Activated CD4-positive, alpha-beta memory T cell treated with anti-CD3 and anti-CD28 coated beads, Interleukin-2, amount 10 ng/mL, durations not matched to agents 7 days and 5 days (primary cell): ENCODE data around the gene FPGS. TPM values are rescaled to one million over a fixed set of nuclear protein-coding genes. Genes with fewer than 3 reads are reported as not detected.
"Not testable (repeated sequence)": the region's sequence is repeated elsewhere in the genome, so short reads cannot be mapped to it uniquely, and the experiment has no call there.

Experiments used
- CTCF ChIA-PET: fragments of 350-600 bp; sonication (Branson Sonifier 250); formaldehyde crosslinking; loops from one replicate; lab custom pipeline; 2021; ENCODE audit warnings: antibody characterized with exemption, inconsistent platforms; lab: Charles Lee
- POLR2A ChIA-PET: fragments of 350-600 bp; sonication (Branson Sonifier 250); formaldehyde crosslinking; loops from one replicate; lab custom pipeline; 2021; ENCODE audit warnings: antibody characterized with exemption; lab: Charles Lee
- DNase-seq: peaks from one replicate; pipeline ENCODE4 v3.0.0-alpha.2; 2020
- H3K27ac Mint-ChIP-seq: one replicate; pipeline ENCODE4 v1.8.0; 2021; ENCODE audit warnings: mild to moderate bottlenecking, mixed read lengths
- H3K27me3 Mint-ChIP-seq: one replicate; pipeline ENCODE4 v1.8.0; 2021; ENCODE audit warnings: mixed read lengths
- H3K36me3 Mint-ChIP-seq: one replicate; pipeline ENCODE4 v1.8.0; 2021; ENCODE audit warnings: low read depth, mixed read lengths
- H3K4me1 Mint-ChIP-seq: one replicate; pipeline ENCODE4 v1.8.0; 2021; ENCODE audit warnings: mixed read lengths
- H3K4me3 Mint-ChIP-seq: one replicate; pipeline ENCODE4 v1.8.0; 2021; ENCODE audit warnings: mild to moderate bottlenecking, mixed read lengths
- H3K9me3 Mint-ChIP-seq: one replicate; pipeline ENCODE4 v1.8.0; 2021; ENCODE audit warnings: mixed read lengths
- total RNA-seq, 2 experiments: library from RNA; stranded (reverse); gene quantifications; one replicate each; pipeline ENCODE4 v1.2.3, GENCODE V29; 2021

The FPGS gene
- total RNA-seq, 2 experiments from 2014 or later, result 65.6 to 65.8 TPM

DNA sequence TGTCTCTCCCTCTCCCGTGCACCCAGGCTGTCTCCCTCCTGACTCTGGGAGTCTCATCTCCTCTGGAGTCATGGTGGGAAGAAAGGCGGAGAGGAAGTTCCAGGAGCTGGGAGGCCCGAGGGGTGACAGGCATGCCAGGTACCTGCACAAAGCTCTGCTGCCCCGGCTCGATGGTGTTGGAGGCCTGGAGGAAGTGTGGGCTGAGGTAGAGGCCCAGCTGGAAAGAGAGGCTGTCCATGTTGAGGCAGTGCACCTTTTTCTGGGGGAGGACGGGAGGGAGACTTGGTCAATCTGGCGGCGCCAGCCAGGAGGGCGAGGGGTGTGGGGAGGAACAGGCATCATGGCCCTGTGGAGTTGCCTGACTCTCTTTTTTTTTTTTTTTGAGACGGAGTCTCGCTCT is 15.9 kb downstream of the FPGS start:
- DNase-seq, result no peak
- no peaks in the 10 kb centered on the region for H3K27me3 Mint-ChIP-seq
- POLR2A ChIA-PET, result interaction anchor here (1.1 kb wide), 1 partner anchor 15 kb away, joined by 3 read pairs; the partner anchor contains the start of gene FPGS
- no peak overlapping the region for H3K4me3 Mint-ChIP-seq
- H3K27ac Mint-ChIP-seq, result no peak overlapping the region
- H3K9me3 Mint-ChIP-seq, result no peaks in the 10 kb centered on the region
- peaks cover 15% of the 10 kb centered on the region for H3K36me3 Mint-ChIP-seq
- CTCF ChIA-PET, result no interaction called here
- no peaks in the 10 kb centered on the region for H3K4me1 Mint-ChIP-seq

DNA sequence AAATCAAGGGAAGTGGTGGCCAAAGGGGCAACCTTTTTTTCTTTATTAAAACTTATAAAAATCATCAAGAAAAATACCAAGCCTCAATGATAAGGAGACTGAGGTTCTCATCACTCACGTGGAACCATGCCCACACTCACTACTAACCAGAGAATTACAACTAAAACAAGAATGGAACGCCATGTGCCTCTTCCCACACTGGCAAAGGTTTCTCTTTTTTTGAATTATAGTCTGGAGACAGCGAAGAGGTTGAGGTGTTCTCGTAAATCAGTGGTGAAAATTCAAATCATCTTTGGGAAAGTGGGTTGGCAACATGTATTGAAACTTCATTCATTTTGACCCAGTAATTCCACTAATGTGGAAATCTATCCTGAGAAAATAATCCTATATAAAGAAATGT is 19.4 kb downstream of the FPGS start:
- POLR2A ChIA-PET, result no interaction called here
- no peaks in the 10 kb centered on the region for H3K9me3 Mint-ChIP-seq
- DNase-seq, result no peak
- no peaks in the 10 kb centered on the region for H3K4me1 Mint-ChIP-seq
- no peak overlapping the region for H3K4me3 Mint-ChIP-seq
- H3K27me3 Mint-ChIP-seq, result no peaks in the 10 kb centered on the region
- CTCF ChIA-PET, result no interaction called here
- H3K36me3 Mint-ChIP-seq, result peaks cover 13% of the 10 kb centered on the region
- H3K27ac Mint-ChIP-seq, result no peak overlapping the region

DNA sequence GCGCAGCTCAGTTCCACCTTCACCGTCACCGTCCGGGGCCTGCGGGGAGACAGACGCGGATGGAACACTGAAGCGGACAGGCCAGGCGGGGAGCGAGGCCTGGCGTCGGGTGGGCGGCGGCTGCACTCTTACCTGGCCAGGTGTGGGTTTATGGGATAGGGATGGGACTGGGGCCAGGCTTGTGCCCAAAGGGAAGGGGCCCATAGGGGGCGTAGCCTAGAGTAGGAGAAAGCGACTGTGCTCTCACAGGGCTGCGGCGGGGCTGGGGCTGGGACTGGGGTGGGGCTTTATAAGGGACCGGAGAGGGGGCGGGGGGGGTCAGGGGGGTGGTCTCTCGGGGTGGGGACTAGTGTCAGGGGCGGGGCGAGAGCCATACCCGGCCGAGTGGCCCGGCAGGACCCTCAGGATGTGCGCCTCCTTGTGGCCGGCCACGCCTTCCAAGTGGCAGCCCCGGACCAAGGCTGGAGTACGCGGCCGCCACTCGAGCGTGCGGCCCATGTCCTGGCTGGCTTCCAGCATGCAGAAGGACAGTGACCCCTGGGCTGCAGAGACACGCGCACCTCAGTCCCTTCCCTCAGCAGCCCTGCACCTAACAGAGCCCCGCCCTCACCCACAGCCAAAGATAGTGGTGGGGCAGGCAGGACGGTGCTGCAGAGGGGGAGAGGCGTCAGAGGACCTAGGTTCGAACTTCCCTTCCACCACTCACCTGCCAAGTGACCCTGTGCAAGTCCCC is 22.8 kb downstream of the FPGS start:
- Mint-ChIP-seq H3K4me3 (no peak overlapping the region), H3K9me3 (no peaks in the 10 kb centered on the region), H3K27me3 (no peaks in the 10 kb centered on the region), H3K4me1 (no peaks in the 10 kb centered on the region), H3K27ac (no peak overlapping the region), H3K36me3 (no peaks in the 10 kb centered on the region)
- ChIA-PET CTCF (interaction anchor here (0.9 to 1.0 kb wide), 2 partner anchors 20 to 91 kb away, joined by 4 to 5 read pairs; partner anchors contain the start of gene TOR2A), POLR2A (no interaction called here)
- no peak for DNase-seq

DNA sequence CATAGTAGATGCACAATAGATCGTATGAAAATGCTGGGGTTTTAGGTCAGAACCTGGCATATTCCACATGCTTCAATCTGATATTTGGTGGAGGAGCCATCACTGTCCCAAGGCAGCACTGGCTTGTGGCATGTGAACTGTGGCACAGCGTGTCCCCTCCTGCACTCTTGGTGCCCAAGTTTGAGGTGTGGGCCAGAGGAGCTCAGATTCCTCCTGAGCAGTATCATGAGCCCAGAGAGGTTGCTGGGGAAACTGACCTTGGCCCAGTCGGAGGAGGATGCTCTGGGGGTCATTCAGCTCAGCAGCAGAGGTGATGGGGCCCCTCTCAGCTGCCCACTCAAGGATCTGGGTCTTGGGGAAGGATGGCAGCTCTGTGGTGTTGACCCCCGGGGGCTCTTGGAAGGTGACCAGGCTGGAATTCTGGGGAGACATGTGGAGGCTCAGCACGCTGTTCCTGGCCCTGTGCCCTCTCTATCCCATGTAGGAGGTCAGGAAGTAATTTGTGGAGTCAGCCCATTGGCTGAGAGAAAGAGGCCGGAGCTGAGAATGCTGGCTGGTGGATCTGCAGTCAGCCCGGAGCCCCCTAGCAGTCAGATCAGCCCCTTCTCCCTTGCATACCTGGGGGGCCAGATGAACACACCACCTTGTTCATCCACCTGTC is 23.7 kb downstream of the FPGS start:
- no peaks in the 10 kb centered on the region for H3K27me3 Mint-ChIP-seq
- no peak for DNase-seq
- H3K36me3 Mint-ChIP-seq, result no peaks in the 10 kb centered on the region
- POLR2A ChIA-PET, result no interaction called here
- H3K4me3 Mint-ChIP-seq, result no peak overlapping the region
- no peaks in the 10 kb centered on the region for H3K4me1 Mint-ChIP-seq
- H3K27ac Mint-ChIP-seq, result no peak overlapping the region
- CTCF ChIA-PET, result interaction anchor here (1.0 kb wide), 1 partner anchor 21 kb away, joined by 4 read pairs; no protein-coding TSS in a partner anchor
- no peaks in the 10 kb centered on the region for H3K9me3 Mint-ChIP-seq

DNA sequence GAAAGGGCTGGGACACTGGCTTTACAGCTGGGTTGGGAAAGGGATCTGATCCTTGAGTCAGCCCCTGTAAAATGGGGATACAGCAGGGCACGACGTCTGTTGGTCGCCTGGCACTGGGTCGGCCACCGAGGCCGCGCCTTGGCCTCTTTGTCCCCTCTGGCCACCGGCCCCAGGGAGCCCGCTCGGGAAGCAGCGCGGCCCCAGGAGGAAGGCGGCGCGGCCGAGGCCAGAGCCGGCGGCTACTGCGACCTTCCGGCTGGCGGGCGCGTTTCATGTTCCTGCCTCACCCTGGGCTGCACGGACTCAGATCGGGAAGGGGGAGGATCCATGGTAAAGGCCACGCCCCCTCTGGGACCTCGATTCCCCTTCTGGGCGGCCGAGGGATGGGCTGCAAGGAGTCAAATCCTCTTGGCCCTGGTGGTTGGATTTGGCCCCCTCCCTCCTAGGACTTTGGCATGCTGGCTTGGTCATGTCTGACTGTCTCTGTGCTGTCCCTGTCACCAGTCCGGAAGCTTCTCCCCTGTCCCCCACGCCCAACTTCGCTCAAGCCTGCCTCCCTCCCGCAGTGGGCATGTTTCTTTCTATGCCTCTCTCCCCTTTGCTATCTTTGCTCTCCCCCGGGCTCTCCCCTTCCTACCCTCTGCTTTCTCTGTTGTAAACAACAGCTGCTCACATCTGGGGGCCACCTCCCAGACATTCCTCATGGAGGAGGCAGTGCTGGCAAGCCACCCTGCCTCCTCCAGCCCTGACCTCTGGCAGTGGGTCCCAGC is 25.8 kb downstream of the FPGS start:
- Mint-ChIP-seq H3K4me3 (no peak overlapping the region), H3K4me1 (peaks cover 4% of the 10 kb centered on the region), H3K27me3 (no peaks in the 10 kb centered on the region), H3K9me3 (no peaks in the 10 kb centered on the region), H3K36me3 (no peaks in the 10 kb centered on the region), H3K27ac (no peak overlapping the region)
- POLR2A ChIA-PET, result no interaction called here
- no peak for DNase-seq
- CTCF ChIA-PET, result no interaction called here

DNA sequence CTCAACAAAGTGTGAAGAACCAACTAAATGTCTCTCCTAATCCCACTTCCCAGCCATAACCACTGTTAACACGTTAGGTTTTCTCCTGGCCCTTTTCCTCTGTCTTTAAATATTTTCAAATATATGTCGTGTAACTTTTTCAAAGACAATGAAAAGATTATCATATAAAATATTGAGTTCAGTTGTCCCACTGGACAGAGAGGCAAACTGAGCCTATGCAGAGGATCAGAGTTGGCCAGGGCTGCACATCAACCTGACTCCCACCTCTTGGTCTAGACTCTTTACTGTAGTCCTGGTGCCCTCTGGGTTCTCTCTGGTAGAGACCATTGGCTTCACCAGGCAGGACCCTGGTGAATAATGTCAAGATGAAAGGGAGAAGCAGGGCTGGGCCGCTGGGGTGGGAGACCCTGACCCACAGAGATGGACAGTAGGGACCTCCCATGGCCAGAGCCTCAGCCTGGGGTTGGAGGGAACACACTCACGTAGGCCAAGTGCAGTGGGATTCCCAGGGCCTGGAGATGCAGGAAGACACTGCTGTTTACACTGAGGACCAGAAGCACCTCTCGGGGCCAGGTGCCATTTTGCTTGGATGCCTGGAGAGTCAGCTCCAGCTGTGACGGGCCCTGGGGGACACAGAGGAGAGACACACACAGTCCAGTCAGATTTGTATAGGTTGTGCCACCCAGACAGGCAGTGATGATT is 26.7 kb downstream of the FPGS start:
- H3K9me3 Mint-ChIP-seq, result no peaks in the 10 kb centered on the region
- H3K27me3 Mint-ChIP-seq, result no peaks in the 10 kb centered on the region
- ChIA-PET CTCF (no interaction called here), POLR2A (no interaction called here)
- no peak for DNase-seq
- no peaks in the 10 kb centered on the region for H3K36me3 Mint-ChIP-seq
- no peak overlapping the region for H3K27ac Mint-ChIP-seq
- H3K4me1 Mint-ChIP-seq, result peaks cover 4% of the 10 kb centered on the region
- no peak overlapping the region for H3K4me3 Mint-ChIP-seq

DNA sequence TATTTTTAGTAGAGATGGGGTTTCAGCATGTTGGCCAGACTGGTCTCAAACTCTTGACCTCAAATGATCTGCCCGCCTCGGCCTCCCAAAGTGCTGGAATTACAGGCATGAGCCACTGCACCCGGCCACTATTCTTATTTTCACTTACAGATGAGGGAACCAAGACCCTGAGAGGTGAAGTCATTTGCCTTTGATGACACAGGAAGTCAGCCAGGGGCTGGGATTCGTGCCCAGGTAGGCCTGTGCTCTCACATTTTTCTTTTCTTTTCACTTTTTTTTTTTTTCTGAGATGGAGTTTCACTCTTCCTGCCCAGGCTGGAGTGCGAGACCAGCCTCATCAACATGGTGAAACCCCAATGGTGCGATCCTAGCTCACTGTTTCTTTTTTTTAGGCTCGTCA is 29.6 kb downstream of the FPGS start:
- CTCF ChIA-PET, result interaction anchor here (1.0 to 1.3 kb wide), 2 partner anchors 48 to 89 kb away, joined by 5 to 6 read pairs; no protein-coding TSS in a partner anchor
- H3K9me3 Mint-ChIP-seq, result no peaks in the 10 kb centered on the region
- H3K27me3 Mint-ChIP-seq, result no peaks in the 10 kb centered on the region
- POLR2A ChIA-PET, result no interaction called here
- DNase-seq, result no peak
- no peak overlapping the region for H3K4me3 Mint-ChIP-seq
- no peaks in the 10 kb centered on the region for H3K36me3 Mint-ChIP-seq
- H3K4me1 Mint-ChIP-seq, result peaks cover 4% of the 10 kb centered on the region
- H3K27ac Mint-ChIP-seq, result no peak overlapping the region

DNA sequence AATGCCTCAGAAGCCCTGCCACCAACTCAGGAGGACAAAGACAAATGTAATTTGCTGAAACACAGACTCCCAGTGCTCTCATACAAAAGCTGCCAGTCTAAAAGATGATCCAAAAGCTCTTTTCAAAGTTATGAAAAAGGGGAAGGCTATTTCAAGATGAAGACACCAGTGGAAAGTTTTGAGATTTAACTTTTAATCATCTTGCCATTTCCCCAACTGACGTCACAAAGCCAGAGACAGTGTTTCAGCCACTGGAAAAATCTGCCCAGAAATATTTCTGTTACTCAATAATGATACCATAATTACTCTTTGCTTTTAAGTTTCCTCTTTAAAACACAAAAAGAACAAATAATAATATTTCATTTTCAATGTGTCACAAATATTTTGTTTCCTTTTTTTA is 30.9 kb downstream of the FPGS start:
- Mint-ChIP-seq H3K9me3 (no peaks in the 10 kb centered on the region), H3K4me1 (peaks cover 4% of the 10 kb centered on the region), H3K4me3 (no peak overlapping the region), H3K27me3 (no peaks in the 10 kb centered on the region), H3K36me3 (no peaks in the 10 kb centered on the region), H3K27ac (no peak overlapping the region)
- no peak for DNase-seq
- CTCF ChIA-PET, result no interaction called here
- POLR2A ChIA-PET, result no interaction called here

DNA sequence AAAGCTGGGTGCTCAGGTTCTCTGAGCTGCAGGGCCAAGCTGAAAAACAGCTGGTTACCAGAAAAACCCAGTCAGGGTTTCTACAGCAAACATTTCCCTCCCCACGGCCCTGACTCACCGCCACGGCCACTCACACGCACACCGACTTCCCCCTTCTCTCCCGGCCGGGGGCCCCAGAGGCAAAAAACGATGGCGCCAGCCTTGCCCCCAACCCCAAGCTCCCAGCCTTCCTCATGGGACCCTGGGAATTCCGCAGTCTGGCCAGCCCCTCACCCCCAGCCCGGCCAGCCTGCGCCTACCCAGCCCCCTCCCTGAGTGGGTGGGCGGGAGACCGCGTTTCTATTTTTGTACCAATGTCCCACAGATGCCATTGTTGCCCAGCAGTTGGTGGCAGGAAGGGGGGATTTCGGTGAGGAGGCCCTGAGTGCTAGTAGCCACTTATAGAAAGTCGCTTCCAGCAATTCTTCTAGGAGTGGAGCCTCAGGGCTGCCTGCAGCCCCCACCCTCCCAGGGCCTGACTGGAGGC is 33.4 kb downstream of the FPGS start:
- H3K27ac Mint-ChIP-seq, result no peak overlapping the region
- POLR2A ChIA-PET, result no interaction called here
- CTCF ChIA-PET, result interaction anchor here (2.0 kb wide), 1 partner anchor 34 kb away, joined by 10 read pairs; no protein-coding TSS in a partner anchor

DNA sequence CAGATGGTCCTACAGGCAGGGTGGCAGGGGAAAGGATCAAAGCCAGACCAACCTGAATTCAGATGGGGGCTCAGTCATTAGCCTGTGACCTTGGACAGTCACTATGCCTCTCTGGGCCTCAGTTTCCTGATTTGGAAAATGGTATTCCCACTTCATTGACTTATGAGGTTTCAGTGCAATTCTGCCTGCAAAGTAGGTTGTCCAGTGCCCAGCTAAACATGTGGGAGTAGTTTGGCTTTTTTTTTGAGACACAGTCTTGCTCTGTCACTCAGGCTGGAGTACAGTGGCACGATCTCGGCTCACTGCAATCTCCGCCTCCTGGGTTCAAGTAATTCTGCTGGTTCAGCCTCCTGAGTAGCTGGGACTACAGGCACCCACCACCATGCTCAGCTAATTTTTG is 33.9 kb downstream of the FPGS start:
- H3K9me3 Mint-ChIP-seq, H3K27me3 Mint-ChIP-seq, H3K4me1 Mint-ChIP-seq, H3K36me3 Mint-ChIP-seq, H3K4me3 Mint-ChIP-seq, DNase-seq, H3K27ac Mint-ChIP-seq, POLR2A ChIA-PET: not testable (repeated sequence)
- CTCF ChIA-PET, result interaction anchor here (2.0 kb wide), 1 partner anchor 33 kb away, joined by 10 read pairs; no protein-coding TSS in a partner anchor

More for the DNA sequence above, 33.4 kb downstream of the FPGS start:
- Mint-ChIP-seq H3K36me3 (no peaks in the 10 kb centered on the region), H3K27me3 (no peaks in the 10 kb centered on the region), H3K4me3 (no peak overlapping the region), H3K4me1 (peaks cover 4% of the 10 kb centered on the region), H3K9me3 (no peaks in the 10 kb centered on the region)
- DNase-seq, result no peak

DNA sequence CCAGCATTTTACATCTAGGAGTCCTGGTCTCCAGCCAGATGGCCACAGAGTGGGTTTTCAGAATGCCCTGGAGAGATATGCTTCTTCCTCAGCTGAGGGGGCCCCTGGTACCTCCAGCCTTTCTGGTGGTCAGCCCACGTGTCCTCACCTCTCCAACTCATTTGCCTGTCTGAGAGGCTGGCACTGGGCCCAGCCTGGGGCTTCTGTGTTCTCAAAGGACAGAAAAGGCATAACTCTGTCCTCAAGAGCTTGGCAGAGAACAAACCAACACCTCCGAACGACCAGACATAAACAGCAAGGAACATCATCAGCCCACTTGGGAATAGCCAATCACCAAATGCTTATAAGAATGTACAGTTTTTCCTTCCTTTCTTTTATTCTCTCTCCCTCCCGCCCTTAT is 34.7 kb downstream of the FPGS start:
- no peaks in the 10 kb centered on the region for H3K36me3 Mint-ChIP-seq
- peaks cover 1% of the 10 kb centered on the region for H3K4me1 Mint-ChIP-seq
- ChIA-PET CTCF (interaction anchor here (2.0 kb wide), 1 partner anchor 33 kb away, joined by 10 read pairs; no protein-coding TSS in a partner anchor), POLR2A (no interaction called here)
- no peak overlapping the region for H3K27ac Mint-ChIP-seq
- H3K4me3 Mint-ChIP-seq, result no peak overlapping the region
- H3K27me3 Mint-ChIP-seq, result no peaks in the 10 kb centered on the region
- H3K9me3 Mint-ChIP-seq, result no peaks in the 10 kb centered on the region
- DNase-seq, result no peak

DNA sequence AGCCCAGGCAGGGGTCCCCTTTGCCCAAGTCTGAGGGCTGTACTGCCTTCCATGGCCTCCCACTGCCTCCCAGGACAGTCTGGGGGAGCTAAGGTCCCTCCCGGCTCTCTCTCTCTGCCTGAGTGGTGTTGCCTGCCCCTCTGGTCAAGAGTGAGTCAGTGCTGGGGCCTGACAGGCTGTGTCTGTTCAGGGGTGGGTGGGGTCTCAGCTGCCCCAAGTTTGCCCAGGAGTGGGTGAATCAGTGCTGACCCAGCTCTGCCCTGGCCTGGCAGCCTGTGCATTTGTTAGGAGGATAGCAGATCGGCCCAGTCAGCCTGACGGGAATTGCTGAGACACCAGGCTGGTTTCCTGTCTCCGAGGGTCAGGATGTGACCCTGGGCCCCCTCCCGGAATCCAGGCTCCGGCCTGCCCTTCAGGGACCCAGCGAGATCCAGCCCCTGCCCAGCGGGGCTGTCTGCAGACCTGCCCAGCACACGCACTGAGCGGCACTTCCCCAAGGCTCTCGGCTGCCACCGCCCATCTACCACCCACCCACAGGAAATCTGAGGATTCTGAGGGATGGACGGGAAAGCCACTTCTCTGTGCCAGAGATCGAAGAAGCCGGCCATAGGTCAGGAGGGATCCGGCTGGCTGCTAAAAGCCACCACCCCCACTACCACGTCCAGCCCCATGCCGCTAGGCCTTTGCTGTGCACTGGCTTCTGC is 35.8 kb downstream of the FPGS start:
- CTCF ChIA-PET, result interaction anchor here (1.0 kb wide), 1 partner anchor 104 kb away, joined by 3 read pairs; the partner anchor contains the start of gene TOR2A
- Mint-ChIP-seq H3K4me1 (no peaks in the 10 kb centered on the region), H3K27me3 (no peaks in the 10 kb centered on the region), H3K36me3 (no peaks in the 10 kb centered on the region), H3K27ac (no peak overlapping the region), H3K9me3 (no peaks in the 10 kb centered on the region), H3K4me3 (no peak overlapping the region)
- DNase-seq, result no peak
- POLR2A ChIA-PET, result no interaction called here
